ENCODE results near the gene CSE1L. TPM values are rescaled to one million over a fixed set of nuclear protein-coding genes. Genes with fewer than 3 reads are reported as not detected.

CSE1L gene
- total RNA-seq, 2 donors from 2014 or later: 33.3 to 82.7 TPM

DNA sequence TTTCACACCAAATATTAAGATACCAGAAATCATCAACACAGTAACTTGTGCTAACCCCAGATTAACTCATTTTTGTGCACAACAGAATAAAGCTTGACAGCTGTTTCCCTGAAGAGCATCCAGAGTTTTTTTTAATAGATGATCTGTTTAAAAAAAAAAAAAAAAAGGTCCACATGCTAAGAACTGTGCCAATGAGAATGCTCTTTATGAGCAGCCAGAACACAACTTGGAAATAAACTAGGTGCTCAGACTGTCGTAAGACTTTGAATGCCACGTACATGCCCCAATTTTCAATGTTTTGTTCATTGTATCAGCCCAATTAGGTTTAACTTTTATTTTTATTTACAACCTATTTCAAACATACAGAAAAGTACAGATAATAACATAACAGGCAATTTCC lies 94.7 kb downstream of the CSE1L start:
- no peak overlapping the region for H3K4me3 ChIP-seq
- no peaks in the 10 kb centered on the region for H3K27me3 ChIP-seq
- no peaks in the 10 kb centered on the region for H3K9me3 ChIP-seq
- DNase-seq: no peak
- H3K4me1 ChIP-seq: no peaks in the 10 kb centered on the region
- H3K9ac ChIP-seq (ENCODE audit: low read depth in 2 of 2, low read length in 2 of 2): no peak overlapping the region
- TF ChIP-seq CTCF (IDR thresholded peaks at IDR 0.05): no peak
- H3K36me3 ChIP-seq: no peaks in the 10 kb centered on the region
- H3K27ac ChIP-seq: no peak overlapping the region
- intact Hi-C loops (cut with DNase I): no loop called here

Other genes with a start within 250 kb of the CSE1L start
- 10 to 100 TPM in 1 of 2 donors, 1 to 10 TPM in 1; 7.2 to 24.6 TPM for gene PREX1, start 218.3 kb upstream of the CSE1L start, total RNA-seq
- gene ARFGEF2, start 124.6 kb upstream of the CSE1L start, total RNA-seq: 10 to 100 TPM; 46.9 to 74.1 TPM
- 100 to 1,000 TPM in 1 of 2 donors, 10 to 100 TPM in 1; 86.6 to 106 TPM for gene STAU1, start 142.0 kb downstream of the CSE1L start, total RNA-seq
- 10 to 100 TPM; 26.3 to 44.5 TPM for gene DDX27, start 173.1 kb downstream of the CSE1L start, total RNA-seq
- gene ZNFX1, start 231.7 kb downstream of the CSE1L start, total RNA-seq: 10 to 100 TPM; 22.7 to 26.7 TPM

Measured in colonic mucosa (tissue), 4 donors.